22Rv1 (cell line): ENCODE results near the gene ENDOD1.

Experiments used
- CTCF ChIP-seq: fragments of 450-650 bp; IDR thresholded peaks from 2 replicates; pipeline ENCODE4 v1.5.1; 2017; ENCODE audit warnings: mild to moderate bottlenecking
- ZFX ChIP-seq: fragments of 450-650 bp; IDR thresholded peaks from 2 replicates; pipeline ENCODE4 v1.6.1; 2017; ENCODE audit warnings: antibody characterized with exemption, borderline replicate concordance

GRCh38 chr11:95104856-95105255, 15.2 kb downstream of the ENDOD1 start:
- no peak for TF ChIP-seq CTCF
- no peak for TF ChIP-seq ZFX
